ENCODE data around the gene TBC1D5. TPM values are rescaled to one million over a fixed set of nuclear protein-coding genes. Genes with fewer than 3 reads are reported as not detected.
A peak's percentile ranks its signal among the peaks of the same experiment; 100 is the strongest.

TBC1D5 gene
- total RNA-seq, 1 donor from 2014 or later: 69.4 TPM

DNA sequence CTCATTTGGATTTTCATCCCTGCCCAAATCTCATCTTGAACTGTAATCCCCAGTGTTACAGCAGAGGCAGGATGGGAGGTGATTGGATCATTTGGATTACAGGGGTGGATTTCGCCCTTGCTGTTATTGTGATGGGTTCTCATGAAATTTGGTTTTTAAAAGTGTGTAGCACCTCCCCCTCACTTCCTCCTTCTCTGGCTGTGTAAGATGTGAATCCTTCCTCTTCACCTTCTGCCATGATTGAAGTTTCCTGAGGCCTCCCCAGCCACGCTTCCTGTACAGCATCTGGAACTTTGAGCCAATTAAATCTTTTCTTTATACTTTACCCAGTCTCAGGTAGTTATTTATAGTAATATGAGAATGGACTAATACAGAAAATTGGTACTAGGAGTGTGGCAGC lies 540.9 kb downstream of the TBC1D5 start:
- H3K27me3 ChIP-seq (ENCODE audit: control insufficient read depth in 3 of 3, insufficient read depth in 3 of 3, low read length in 3 of 3): no peaks in the 10 kb centered on the region
- H3K4me3 ChIP-seq (ENCODE audit: low read length in 3 of 3): no peak overlapping the region
- H3K27ac ChIP-seq (ENCODE audit: low read depth, low read length): no peak overlapping the region
- H3K36me3 ChIP-seq (ENCODE audit: control insufficient read depth in 3 of 3, insufficient read depth in 3 of 3, low read length in 3 of 3): peaks cover 0 to 5% (median 0%) of the 10 kb centered on the region in 3 donors
- no peaks in the 10 kb centered on the region for H3K9me3 ChIP-seq (ENCODE audit: control insufficient read depth in 3 of 3, low read length in 3 of 3)
- no peaks in the 10 kb centered on the region for H3K4me1 ChIP-seq (ENCODE audit: control insufficient read depth in 3 of 3, insufficient read depth in 3 of 3, low read length in 3 of 3)
- H3K9ac ChIP-seq (ENCODE audit: low read depth in 1 of 3, low read length in 3 of 3): no peak overlapping the region

DNA sequence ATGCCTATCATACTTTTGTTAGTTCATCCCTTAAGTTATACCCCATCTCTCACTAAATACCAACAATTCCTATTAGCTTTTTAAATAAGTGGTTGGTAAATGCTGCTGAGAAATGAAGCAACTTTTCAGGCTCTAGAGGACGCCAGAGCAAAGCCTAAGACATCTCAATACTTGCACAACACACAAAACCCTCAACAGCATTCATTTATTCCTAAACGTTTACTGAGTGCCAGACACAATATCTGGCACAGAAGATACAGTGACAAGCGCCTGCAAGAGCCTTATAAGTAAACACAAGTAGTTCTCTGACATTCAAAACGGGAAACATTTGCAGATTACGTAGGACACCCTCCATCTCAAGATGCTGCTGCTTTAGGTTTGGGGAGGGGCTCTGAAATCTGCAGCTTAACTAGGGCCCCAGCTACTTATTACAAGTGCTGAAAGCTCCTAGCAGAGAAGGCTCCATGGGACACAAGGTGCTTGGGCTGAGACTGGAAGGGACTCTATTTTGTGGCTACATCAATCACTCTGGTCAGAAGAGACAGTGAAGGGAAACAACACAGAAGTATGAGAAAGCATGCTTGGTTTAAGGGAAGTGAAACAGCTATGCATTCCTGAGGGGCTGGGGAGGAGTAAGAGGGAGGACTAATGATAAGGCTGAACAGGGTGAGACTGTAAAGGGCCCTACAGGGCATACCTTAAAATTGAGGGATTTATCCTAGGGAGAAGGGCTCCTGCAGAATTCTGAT lies 546.4 kb downstream of the TBC1D5 start:
- no peaks in the 10 kb centered on the region for H3K27me3 ChIP-seq (ENCODE audit: control insufficient read depth in 3 of 3, insufficient read depth in 3 of 3, low read length in 3 of 3)
- H3K4me1 ChIP-seq (ENCODE audit: control insufficient read depth in 3 of 3, insufficient read depth in 3 of 3, low read length in 3 of 3): peaks cover 5 to 10% (median 8%) of the 10 kb centered on the region in 3 donors
- no peak overlapping the region for H3K4me3 ChIP-seq (ENCODE audit: low read length in 3 of 3)
- H3K36me3 ChIP-seq (ENCODE audit: control insufficient read depth in 3 of 3, insufficient read depth in 3 of 3, low read length in 3 of 3): no peaks in the 10 kb centered on the region
- H3K9ac ChIP-seq (ENCODE audit: low read depth in 1 of 3, low read length in 3 of 3): peak overlapping the region in 1 of 3 donors; percentile 10
- H3K9me3 ChIP-seq (ENCODE audit: control insufficient read depth in 3 of 3, low read length in 3 of 3): no peaks in the 10 kb centered on the region
- H3K27ac ChIP-seq (ENCODE audit: low read depth, low read length): no peak overlapping the region

DNA sequence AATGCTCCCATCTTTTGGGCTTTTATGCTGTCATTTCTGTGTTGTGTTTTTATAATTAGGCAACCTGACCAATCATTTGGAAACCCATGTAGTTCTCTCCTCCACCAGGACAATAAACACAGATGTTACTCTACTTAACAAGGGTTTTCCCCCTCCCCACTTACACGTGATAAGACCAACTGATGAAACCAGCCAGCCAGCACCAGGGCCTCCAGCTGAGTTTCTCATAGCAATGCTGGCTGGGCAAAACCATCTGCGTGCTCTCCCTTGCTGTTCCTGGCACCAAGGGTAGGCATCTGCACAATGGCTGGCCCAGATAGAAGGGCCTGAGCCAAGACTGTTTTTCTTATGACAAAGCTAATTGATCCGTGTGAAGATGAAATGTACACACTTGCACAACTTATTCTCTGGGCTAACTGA lies 547.2 kb downstream of the TBC1D5 start:
- no peak overlapping the region for H3K27ac ChIP-seq (ENCODE audit: low read depth, low read length)

DNA sequence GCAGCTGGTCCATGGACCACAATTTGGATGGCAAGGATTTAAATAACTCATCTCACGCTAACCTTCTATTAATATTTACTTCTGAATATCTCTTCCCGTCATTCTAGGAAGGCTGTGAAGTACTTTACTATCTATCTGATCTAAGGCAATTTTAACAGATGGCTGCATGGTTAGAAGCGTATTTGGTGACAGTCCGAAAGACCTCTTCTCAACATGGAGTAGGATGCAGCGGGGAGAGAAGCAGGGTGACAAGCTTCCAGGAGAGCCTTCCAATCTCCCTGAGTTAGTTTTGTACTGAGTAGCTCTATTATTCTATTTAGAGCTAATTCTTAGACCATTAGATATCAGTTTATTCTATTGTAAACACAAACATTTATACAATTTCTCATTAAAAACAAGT lies 548.3 kb downstream of the TBC1D5 start:
- no peaks in the 10 kb centered on the region for H3K27me3 ChIP-seq (ENCODE audit: control insufficient read depth in 3 of 3, insufficient read depth in 3 of 3, low read length in 3 of 3)
- no peaks in the 10 kb centered on the region for H3K9me3 ChIP-seq (ENCODE audit: control insufficient read depth in 3 of 3, low read length in 3 of 3)
- no peak overlapping the region for H3K27ac ChIP-seq (ENCODE audit: low read depth, low read length)
- H3K4me3 ChIP-seq (ENCODE audit: low read length in 3 of 3): no peak overlapping the region
- H3K9ac ChIP-seq (ENCODE audit: low read depth in 1 of 3, low read length in 3 of 3): no peak overlapping the region
- H3K36me3 ChIP-seq (ENCODE audit: control insufficient read depth in 3 of 3, insufficient read depth in 3 of 3, low read length in 3 of 3): no peaks in the 10 kb centered on the region
- peaks cover 12 to 20% (median 15%) of the 10 kb centered on the region in 3 donors for H3K4me1 ChIP-seq (ENCODE audit: control insufficient read depth in 3 of 3, insufficient read depth in 3 of 3, low read length in 3 of 3)

More for the DNA sequence above, 547.2 kb downstream of the TBC1D5 start:
- H3K27me3 ChIP-seq (ENCODE audit: control insufficient read depth in 3 of 3, insufficient read depth in 3 of 3, low read length in 3 of 3): no peaks in the 10 kb centered on the region
- no peak overlapping the region for H3K4me3 ChIP-seq (ENCODE audit: low read length in 3 of 3)
- peaks cover 10 to 18% (median 15%) of the 10 kb centered on the region in 3 donors for H3K4me1 ChIP-seq (ENCODE audit: control insufficient read depth in 3 of 3, insufficient read depth in 3 of 3, low read length in 3 of 3)
- H3K9ac ChIP-seq (ENCODE audit: low read depth in 1 of 3, low read length in 3 of 3): no peak overlapping the region
- H3K9me3 ChIP-seq (ENCODE audit: control insufficient read depth in 3 of 3, low read length in 3 of 3): no peaks in the 10 kb centered on the region
- no peaks in the 10 kb centered on the region for H3K36me3 ChIP-seq (ENCODE audit: control insufficient read depth in 3 of 3, insufficient read depth in 3 of 3, low read length in 3 of 3)

DNA sequence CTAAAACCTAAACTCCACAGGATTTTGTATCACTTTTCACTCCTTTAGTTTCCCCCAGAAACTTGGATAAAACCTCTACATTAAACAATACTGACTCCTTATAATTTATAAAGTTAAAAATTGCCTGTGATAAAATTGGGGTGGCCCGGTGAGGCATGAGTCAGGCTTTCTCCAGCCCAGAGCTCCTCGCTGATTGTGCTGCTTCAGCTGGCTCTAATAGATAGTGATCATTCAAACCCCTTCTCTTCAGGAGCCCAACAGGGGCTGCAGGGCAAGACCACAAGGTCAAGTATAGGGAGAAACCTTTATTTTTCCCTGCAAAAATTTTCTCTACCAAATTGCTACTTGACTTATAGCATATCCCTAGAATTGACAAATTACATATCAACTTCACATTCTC lies 549.4 kb downstream of the TBC1D5 start:
- peak overlapping the region; percentile 28 for H3K27ac ChIP-seq (ENCODE audit: low read depth, low read length)

DNA sequence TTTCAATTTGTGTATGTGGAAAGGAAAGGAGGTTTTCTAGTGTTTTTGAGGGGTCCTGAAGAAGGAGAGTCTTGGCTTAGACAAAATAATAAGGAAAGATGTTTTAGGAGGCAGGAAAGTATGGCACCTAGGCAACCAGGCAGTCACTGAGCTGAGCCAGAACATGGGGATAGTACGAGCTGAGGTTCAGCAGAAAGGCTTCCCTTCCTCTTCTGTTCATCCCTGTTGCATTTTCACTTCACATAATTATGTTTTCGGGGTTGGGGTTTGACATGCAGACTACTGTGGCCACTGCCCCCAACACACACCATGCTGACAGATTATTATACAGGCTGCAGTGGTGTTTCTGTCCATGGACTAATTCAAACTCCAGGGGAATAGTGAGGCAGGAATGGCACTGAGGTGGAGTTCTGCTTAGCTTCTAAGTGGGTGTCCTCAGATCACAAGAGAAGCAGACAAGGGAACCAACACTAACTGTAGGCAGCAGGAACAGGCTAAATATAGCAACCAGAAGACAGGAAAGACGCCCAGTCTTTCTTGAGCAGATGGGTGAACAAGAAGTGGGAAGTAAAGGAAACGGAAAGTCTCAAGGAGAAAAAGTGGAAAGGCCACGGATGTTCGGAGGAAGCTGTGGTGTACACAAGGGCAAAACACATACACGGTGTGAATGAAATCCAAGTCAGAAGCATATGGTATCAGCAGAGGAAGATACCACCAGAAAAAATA lies 551.9 kb downstream of the TBC1D5 start:
- Histone ChIP-seq H3K36me3 (ENCODE audit: control insufficient read depth in 3 of 3, insufficient read depth in 3 of 3, low read length in 3 of 3) (no peaks in the 10 kb centered on the region), H3K27ac (ENCODE audit: low read depth, low read length) (peak overlapping the region; percentile 46), H3K4me3 (ENCODE audit: low read length in 3 of 3) (peak overlapping the region in 2 of 3 donors; percentile 11 to 14), H3K27me3 (ENCODE audit: control insufficient read depth in 3 of 3, insufficient read depth in 3 of 3, low read length in 3 of 3) (no peaks in the 10 kb centered on the region), H3K9me3 (ENCODE audit: control insufficient read depth in 3 of 3, low read length in 3 of 3) (no peaks in the 10 kb centered on the region), H3K4me1 (ENCODE audit: control insufficient read depth in 3 of 3, insufficient read depth in 3 of 3, low read length in 3 of 3) (peaks cover 16 to 27% (median 20%) of the 10 kb centered on the region in 3 donors), H3K9ac (ENCODE audit: low read depth in 1 of 3, low read length in 3 of 3) (no peak overlapping the region)

More for the DNA sequence above, 549.4 kb downstream of the TBC1D5 start:
- Histone ChIP-seq H3K4me1 (ENCODE audit: control insufficient read depth in 3 of 3, insufficient read depth in 3 of 3, low read length in 3 of 3) (peaks cover 16 to 20% (median 16%) of the 10 kb centered on the region in 3 donors), H3K4me3 (ENCODE audit: low read length in 3 of 3) (no peak overlapping the region), H3K9ac (ENCODE audit: low read depth in 1 of 3, low read length in 3 of 3) (no peak overlapping the region), H3K9me3 (ENCODE audit: control insufficient read depth in 3 of 3, low read length in 3 of 3) (no peaks in the 10 kb centered on the region), H3K36me3 (ENCODE audit: control insufficient read depth in 3 of 3, insufficient read depth in 3 of 3, low read length in 3 of 3) (no peaks in the 10 kb centered on the region), H3K27me3 (ENCODE audit: control insufficient read depth in 3 of 3, insufficient read depth in 3 of 3, low read length in 3 of 3) (no peaks in the 10 kb centered on the region)

DNA sequence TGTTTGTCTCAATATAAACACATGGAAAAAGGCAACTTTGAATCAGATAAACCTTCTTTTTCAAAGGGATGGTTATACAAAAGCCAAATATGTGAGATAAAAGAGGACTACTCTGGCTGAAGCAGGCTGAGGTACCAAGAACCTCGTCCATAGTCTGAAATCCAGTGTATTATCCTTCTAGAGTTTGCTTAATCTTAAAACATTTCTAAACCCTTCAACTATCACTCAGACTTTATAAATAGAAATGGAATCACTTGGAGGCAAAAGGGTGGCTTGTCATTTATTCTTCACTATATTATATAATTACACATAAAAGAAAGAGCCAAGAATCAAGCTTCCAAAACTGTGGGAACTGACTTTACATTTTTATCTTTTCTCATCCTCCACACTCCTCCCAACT lies 554.1 kb downstream of the TBC1D5 start:
- H3K9me3 ChIP-seq (ENCODE audit: control insufficient read depth in 3 of 3, low read length in 3 of 3): no peaks in the 10 kb centered on the region
- H3K27me3 ChIP-seq (ENCODE audit: control insufficient read depth in 3 of 3, insufficient read depth in 3 of 3, low read length in 3 of 3): no peaks in the 10 kb centered on the region
- H3K4me3 ChIP-seq (ENCODE audit: low read length in 3 of 3): no peak overlapping the region
- H3K36me3 ChIP-seq (ENCODE audit: control insufficient read depth in 3 of 3, insufficient read depth in 3 of 3, low read length in 3 of 3): peaks cover 0 to 4% (median 0%) of the 10 kb centered on the region in 3 donors
- no peak overlapping the region for H3K9ac ChIP-seq (ENCODE audit: low read depth in 1 of 3, low read length in 3 of 3)
- H3K4me1 ChIP-seq (ENCODE audit: control insufficient read depth in 3 of 3, insufficient read depth in 3 of 3, low read length in 3 of 3): peaks cover 13 to 28% (median 15%) of the 10 kb centered on the region in 3 donors
- peak overlapping the region; percentile 45 for H3K27ac ChIP-seq (ENCODE audit: low read depth, low read length)

DNA sequence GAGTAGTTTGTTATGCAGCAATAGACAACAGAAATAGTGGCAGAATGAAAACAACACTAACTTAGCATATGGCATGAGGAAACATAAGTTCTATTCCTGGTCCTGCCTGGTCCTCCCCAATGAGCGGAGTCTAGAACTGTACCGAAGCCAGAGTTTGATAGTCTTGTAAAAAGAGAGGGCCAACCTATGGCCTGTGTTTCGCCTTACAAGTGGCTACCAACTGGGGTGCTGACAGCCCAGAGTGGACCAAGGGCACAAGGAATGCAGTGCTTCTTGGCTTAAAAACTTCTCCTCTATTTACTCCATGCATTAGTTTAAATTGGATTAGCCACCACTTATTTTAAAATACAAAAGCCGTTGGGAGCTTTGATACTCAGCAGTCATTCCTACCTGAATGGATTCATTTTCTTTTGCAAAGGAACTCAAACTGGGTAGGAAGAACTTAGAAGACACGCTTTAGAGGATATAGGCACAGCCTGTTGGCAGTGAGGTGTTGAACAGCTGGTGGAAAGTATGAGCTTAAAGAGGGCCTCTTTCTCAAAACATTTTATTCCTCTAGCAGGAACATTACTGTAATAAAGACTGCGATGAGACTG lies 554.7 kb downstream of the TBC1D5 start:
- peaks cover 0 to 4% (median 0%) of the 10 kb centered on the region in 3 donors for H3K36me3 ChIP-seq (ENCODE audit: control insufficient read depth in 3 of 3, insufficient read depth in 3 of 3, low read length in 3 of 3)
- peak overlapping the region; percentile 45 for H3K27ac ChIP-seq (ENCODE audit: low read depth, low read length)
- no peak overlapping the region for H3K4me3 ChIP-seq (ENCODE audit: low read length in 3 of 3)
- H3K4me1 ChIP-seq (ENCODE audit: control insufficient read depth in 3 of 3, insufficient read depth in 3 of 3, low read length in 3 of 3): peaks cover 13 to 26% (median 17%) of the 10 kb centered on the region in 3 donors
- H3K9me3 ChIP-seq (ENCODE audit: control insufficient read depth in 3 of 3, low read length in 3 of 3): no peaks in the 10 kb centered on the region
- no peak overlapping the region for H3K9ac ChIP-seq (ENCODE audit: low read depth in 1 of 3, low read length in 3 of 3)
- no peaks in the 10 kb centered on the region for H3K27me3 ChIP-seq (ENCODE audit: control insufficient read depth in 3 of 3, insufficient read depth in 3 of 3, low read length in 3 of 3)

DNA sequence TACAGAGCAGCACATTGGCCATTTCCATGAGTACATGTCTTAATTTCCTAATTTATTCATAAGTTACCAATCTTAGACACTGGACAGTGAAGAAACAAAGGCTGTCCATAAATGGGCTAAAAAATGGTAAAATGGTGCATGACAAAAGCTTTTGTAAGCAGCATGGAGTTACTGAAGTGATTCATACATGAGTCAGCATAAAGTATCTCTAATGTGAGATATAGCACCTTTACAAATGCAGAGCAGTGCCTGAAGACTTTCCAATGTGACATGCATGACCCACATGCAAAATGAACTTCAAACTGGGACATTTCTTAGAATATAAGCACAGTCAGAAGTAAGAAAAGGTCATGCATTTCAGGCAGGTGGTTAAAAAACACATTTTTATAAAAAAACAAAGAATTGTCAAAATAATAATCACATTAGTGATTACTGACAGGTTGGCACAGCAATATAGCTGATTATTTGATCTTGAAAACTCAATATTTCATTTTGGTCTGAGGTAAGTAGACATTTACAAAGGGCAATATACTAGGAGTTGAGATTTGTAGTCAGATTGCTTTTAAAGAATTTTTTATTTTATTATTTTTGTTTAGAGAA lies 558.4 kb downstream of the TBC1D5 start:
- Histone ChIP-seq H3K9ac (ENCODE audit: low read depth in 1 of 3, low read length in 3 of 3) (no peak overlapping the region), H3K4me1 (ENCODE audit: control insufficient read depth in 3 of 3, insufficient read depth in 3 of 3, low read length in 3 of 3) (peaks cover 6 to 21% (median 15%) of the 10 kb centered on the region in 3 donors), H3K9me3 (ENCODE audit: control insufficient read depth in 3 of 3, low read length in 3 of 3) (no peaks in the 10 kb centered on the region), H3K27me3 (ENCODE audit: control insufficient read depth in 3 of 3, insufficient read depth in 3 of 3, low read length in 3 of 3) (no peaks in the 10 kb centered on the region), H3K36me3 (ENCODE audit: control insufficient read depth in 3 of 3, insufficient read depth in 3 of 3, low read length in 3 of 3) (peaks cover 0 to 4% (median 0%) of the 10 kb centered on the region in 3 donors), H3K27ac (ENCODE audit: low read depth, low read length) (no peak overlapping the region), H3K4me3 (ENCODE audit: low read length in 3 of 3) (no peak overlapping the region)
